ENCODE measurements around the gene BUB3. TPM values are rescaled to one million over a fixed set of nuclear protein-coding genes. Genes with fewer than 3 reads are reported as not detected.

The BUB3 gene
- polyA plus RNA-seq, 2 of the 4 experiments (the other 2 are of a cell fraction): 216 to 229 TPM

DNA sequence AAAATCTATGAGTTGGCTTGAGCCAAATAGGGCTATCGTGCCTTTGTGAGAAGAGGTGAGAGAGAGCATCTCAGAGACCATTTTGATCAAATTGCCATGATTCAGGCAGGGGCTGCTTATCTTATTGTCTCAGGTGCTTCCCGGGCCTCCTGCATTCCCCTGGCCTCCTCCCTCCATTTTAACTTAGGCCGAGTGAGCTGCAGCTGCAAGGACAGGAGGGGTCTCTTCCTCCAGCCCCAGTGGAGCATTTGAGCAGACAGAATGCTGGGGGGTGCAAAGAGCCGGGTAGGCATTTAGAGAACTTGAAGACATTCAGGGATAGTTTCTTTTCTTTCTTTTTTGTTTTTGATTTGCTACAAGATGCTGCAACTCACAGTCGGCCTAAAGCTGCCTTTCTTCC, 59.0 kb downstream of the BUB3 start:
- FAIRE-seq (no peak), DNase-seq (ENCODE audit: low read depth in 1 of 2, low spot score in 1 of 2) (no peak), ATAC-seq (no peak)
- no peaks in the 10 kb centered on the region for H3K4me1 ChIP-seq
- no peak overlapping the region for H3K27ac ChIP-seq
- no peak overlapping the region for H3K4me3 ChIP-seq
- H3K9me3 ChIP-seq: peaks cover 3% of the 10 kb centered on the region; the same call in 1 of the 3 replicates
- no peak overlapping the region for H3K4me2 ChIP-seq
- TF ChIP-seq CBX2 (IDR thresholded peaks at IDR 0.05; ENCODE audit: borderline replicate concordance, low read depth): no peak
- no peak for TF ChIP-seq SREBF2 (IDR thresholded peaks at IDR 0.05)
- no peak for TF ChIP-seq HOXB13 (CRISPR knock-in tag; IDR thresholded peaks at IDR 0.05; ENCODE audit: low read depth)
- TF ChIP-seq HEYL (CRISPR knock-in tag; IDR thresholded peaks at IDR 0.05): no peak
- TF ChIP-seq RAD21 (conservative IDR thresholded peaks at IDR 0.05 in 1 of 2, IDR thresholded peaks at IDR 0.05 in 1 of 2): no peak
- TF ChIP-seq ZFP36 (IDR thresholded peaks at IDR 0.05; ENCODE audit: borderline replicate concordance, partially characterized antibody): no peak
- TF ChIP-seq, protein P1, sequence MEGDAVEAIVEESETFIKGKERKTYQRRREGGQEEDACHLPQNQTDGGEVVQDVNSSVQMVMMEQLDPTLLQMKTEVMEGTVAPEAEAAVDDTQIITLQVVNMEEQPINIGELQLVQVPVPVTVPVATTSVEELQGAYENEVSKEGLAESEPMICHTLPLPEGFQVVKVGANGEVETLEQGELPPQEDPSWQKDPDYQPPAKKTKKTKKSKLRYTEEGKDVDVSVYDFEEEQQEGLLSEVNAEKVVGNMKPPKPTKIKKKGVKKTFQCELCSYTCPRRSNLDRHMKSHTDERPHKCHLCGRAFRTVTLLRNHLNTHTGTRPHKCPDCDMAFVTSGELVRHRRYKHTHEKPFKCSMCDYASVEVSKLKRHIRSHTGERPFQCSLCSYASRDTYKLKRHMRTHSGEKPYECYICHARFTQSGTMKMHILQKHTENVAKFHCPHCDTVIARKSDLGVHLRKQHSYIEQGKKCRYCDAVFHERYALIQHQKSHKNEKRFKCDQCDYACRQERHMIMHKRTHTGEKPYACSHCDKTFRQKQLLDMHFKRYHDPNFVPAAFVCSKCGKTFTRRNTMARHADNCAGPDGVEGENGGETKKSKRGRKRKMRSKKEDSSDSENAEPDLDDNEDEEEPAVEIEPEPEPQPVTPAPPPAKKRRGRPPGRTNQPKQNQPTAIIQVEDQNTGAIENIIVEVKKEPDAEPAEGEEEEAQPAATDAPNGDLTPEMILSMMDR (IDR thresholded peaks at IDR 0.05): no peak
- TF ChIP-seq ZC3H11A (IDR thresholded peaks at IDR 0.05): no peak
- no peak for TF ChIP-seq SMC3 (IDR thresholded peaks at IDR 0.05)
- TF ChIP-seq, protein P2, sequence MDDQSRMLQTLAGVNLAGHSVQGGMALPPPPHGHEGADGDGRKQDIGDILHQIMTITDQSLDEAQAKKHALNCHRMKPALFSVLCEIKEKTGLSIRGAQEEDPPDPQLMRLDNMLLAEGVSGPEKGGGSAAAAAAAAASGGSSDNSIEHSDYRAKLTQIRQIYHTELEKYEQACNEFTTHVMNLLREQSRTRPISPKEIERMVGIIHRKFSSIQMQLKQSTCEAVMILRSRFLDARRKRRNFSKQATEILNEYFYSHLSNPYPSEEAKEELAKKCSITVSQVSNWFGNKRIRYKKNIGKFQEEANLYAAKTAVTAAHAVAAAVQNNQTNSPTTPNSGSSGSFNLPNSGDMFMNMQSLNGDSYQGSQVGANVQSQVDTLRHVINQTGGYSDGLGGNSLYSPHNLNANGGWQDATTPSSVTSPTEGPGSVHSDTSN (IDR thresholded peaks at IDR 0.05): no peak
- WGBS (ENCODE audit: missing lambda C conversion rate): 55% methylated on average over 5 of the region's 5 CpGs
- ChIA-PET CTCF (interaction anchor here (0.7 to 1.5 kb wide), 2 partner anchors 168 to 1203 kb away, joined by 3 to 4 read pairs; no protein-coding TSS in a partner anchor), POLR2A (no interaction called here)

Other genes starting within 250 kb of the BUB3 start
- not detected in 2 replicates for gene FAM24A, start 243.8 kb upstream of the BUB3 start, polyA plus RNA-seq (2011; rRNA removed)
- not detected in 3 replicates for gene FAM24A, start 243.8 kb upstream of the BUB3 start, polyA plus RNA-seq (2017; fragmentation: RNase III; extraction: RNeasy Plus Mini Kit Qiagen cat#74134 plus additional on column Dnase treatment)
- 10.4 and 11.0 TPM in 2 replicates for gene C10orf88, start 200.2 kb upstream of the BUB3 start, polyA plus RNA-seq (2011; rRNA removed)
- 8.7 to 11.9 TPM (median 11.7 TPM) in 3 replicates for gene C10orf88, start 200.2 kb upstream of the BUB3 start, polyA plus RNA-seq (2017; fragmentation: RNase III; extraction: RNeasy Plus Mini Kit Qiagen cat#74134 plus additional on column Dnase treatment)
- 8.9 and 9.0 TPM in 2 replicates for gene PSTK, start 174.0 kb upstream of the BUB3 start, polyA plus RNA-seq (2011; rRNA removed)
- gene PSTK, start 174.0 kb upstream of the BUB3 start, polyA plus RNA-seq (2017; fragmentation: RNase III; extraction: RNeasy Plus Mini Kit Qiagen cat#74134 plus additional on column Dnase treatment): 5.3 to 6.6 TPM (median 6.2 TPM) in 3 replicates
- gene IKZF5, start 145.6 kb upstream of the BUB3 start, polyA plus RNA-seq (2011; rRNA removed): 8.4 and 10.2 TPM in 2 replicates
- gene IKZF5, start 145.6 kb upstream of the BUB3 start, polyA plus RNA-seq (2017; fragmentation: RNase III; extraction: RNeasy Plus Mini Kit Qiagen cat#74134 plus additional on column Dnase treatment): 5.0 to 5.6 TPM (median 5.1 TPM) in 3 replicates
- gene ACADSB, start 145.4 kb upstream of the BUB3 start, polyA plus RNA-seq (2011; rRNA removed): 16.1 and 18.5 TPM in 2 replicates
- 8.5 to 9.1 TPM (median 9.0 TPM) in 3 replicates for gene ACADSB, start 145.4 kb upstream of the BUB3 start, polyA plus RNA-seq (2017; fragmentation: RNase III; extraction: RNeasy Plus Mini Kit Qiagen cat#74134 plus additional on column Dnase treatment)
- gene HMX3, start 18.4 kb upstream of the BUB3 start, polyA plus RNA-seq (2011; rRNA removed): not detected in 2 replicates
- gene HMX3, start 18.4 kb upstream of the BUB3 start, polyA plus RNA-seq (2017; fragmentation: RNase III; extraction: RNeasy Plus Mini Kit Qiagen cat#74134 plus additional on column Dnase treatment): not detected in 3 replicates
- not detected in 2 replicates for gene HMX2, start 6.3 kb upstream of the BUB3 start, polyA plus RNA-seq (2011; rRNA removed)
- 0.07 to 0.09 TPM (median 0.08 TPM) in 3 replicates for gene HMX2, start 6.3 kb upstream of the BUB3 start, polyA plus RNA-seq (2017; fragmentation: RNase III; extraction: RNeasy Plus Mini Kit Qiagen cat#74134 plus additional on column Dnase treatment)